ENCODE results near the gene PRR33.

DNA sequence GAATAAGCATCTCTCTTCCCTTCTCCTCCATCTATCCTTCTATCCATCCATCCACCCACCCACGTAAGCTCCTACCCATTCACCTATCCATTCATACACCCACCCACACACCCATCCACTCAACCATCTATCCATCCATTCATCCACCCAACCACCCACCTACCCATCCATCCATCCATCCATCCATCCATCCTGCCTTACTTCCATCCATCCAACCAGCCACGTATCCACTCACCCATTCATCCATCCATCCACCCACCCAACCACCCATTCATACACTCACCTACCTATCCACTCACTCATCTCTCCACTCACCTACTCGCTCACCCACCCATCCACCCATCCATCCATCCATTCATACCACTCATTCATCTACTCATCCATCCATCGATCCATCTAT is 41.0 kb upstream of the PRR33 start:
- TF ChIP-seq, protein P1, sequence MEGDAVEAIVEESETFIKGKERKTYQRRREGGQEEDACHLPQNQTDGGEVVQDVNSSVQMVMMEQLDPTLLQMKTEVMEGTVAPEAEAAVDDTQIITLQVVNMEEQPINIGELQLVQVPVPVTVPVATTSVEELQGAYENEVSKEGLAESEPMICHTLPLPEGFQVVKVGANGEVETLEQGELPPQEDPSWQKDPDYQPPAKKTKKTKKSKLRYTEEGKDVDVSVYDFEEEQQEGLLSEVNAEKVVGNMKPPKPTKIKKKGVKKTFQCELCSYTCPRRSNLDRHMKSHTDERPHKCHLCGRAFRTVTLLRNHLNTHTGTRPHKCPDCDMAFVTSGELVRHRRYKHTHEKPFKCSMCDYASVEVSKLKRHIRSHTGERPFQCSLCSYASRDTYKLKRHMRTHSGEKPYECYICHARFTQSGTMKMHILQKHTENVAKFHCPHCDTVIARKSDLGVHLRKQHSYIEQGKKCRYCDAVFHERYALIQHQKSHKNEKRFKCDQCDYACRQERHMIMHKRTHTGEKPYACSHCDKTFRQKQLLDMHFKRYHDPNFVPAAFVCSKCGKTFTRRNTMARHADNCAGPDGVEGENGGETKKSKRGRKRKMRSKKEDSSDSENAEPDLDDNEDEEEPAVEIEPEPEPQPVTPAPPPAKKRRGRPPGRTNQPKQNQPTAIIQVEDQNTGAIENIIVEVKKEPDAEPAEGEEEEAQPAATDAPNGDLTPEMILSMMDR (IDR thresholded peaks at IDR 0.05): no peak
- TF ChIP-seq POLR2A (IDR thresholded peaks at IDR 0.05): no peak
- no peak for TF ChIP-seq POLR2AphosphoS5 (IDR thresholded peaks at IDR 0.05)
